Activated CD4-positive, alpha-beta T cell treated with anti-CD3 and anti-CD28 coated beads, Interleukin-2, amount 50 U/mL, for 16 hours (primary cell): ENCODE data around the gene GPSM3.
"Not testable (repeated sequence)": the region's sequence is repeated elsewhere in the genome, so short reads cannot be mapped to it uniquely, and the experiment has no call there.

Experiments
- DNase-seq: peaks from one replicate; pipeline ENCODE4 v3.0.0-alpha.2; 2020

Gene GPSM3

GRCh38 chr6:32192608-32193039 lies at the start of gene GPSM3:
Gene GPSM3 (minus strand): TSS chr6:32192643. CDS start chr6:32192513, 130 bp downstream.
- DNase-seq: peak; percentile 72

- peak; percentile 5 for DNase-seq
Observed at GRCh38 chr6:32240686-32241085, 48.2 kb upstream of the GPSM3 start.

- DNase-seq: no peak
Observed at GRCh38 chr6:32239462-32239861, 47.0 kb upstream of the GPSM3 start.

- no peak for DNase-seq
Observed at GRCh38 chr6:32234934-32235333, 42.5 kb upstream of the GPSM3 start.

- no peak for DNase-seq
Observed at GRCh38 chr6:32226434-32226833, 34.0 kb upstream of the GPSM3 start.

GRCh38 chr6:32224696-32225095 lies 32.3 kb upstream of the GPSM3 start:
- no peak for DNase-seq

GRCh38 chr6:32223258-32224235 lies 31.1 kb upstream of the GPSM3 start, which contains the start of gene NOTCH4:
Gene NOTCH4 (minus strand): TSS chr6:32224067. CDS start chr6:32223928, 139 bp downstream.
- no peak for DNase-seq

- no peak for DNase-seq
Observed at GRCh38 chr6:32222333-32223230, 30.1 kb upstream of the GPSM3 start.

GRCh38 chr6:32220021-32220420 lies 27.6 kb upstream of the GPSM3 start:
- DNase-seq: no peak

GRCh38 chr6:32218167-32218566 lies 25.7 kb upstream of the GPSM3 start:
- DNase-seq: no peak

- DNase-seq: no peak
Observed at GRCh38 chr6:32216998-32217397, 24.6 kb upstream of the GPSM3 start.

- DNase-seq: no peak
Observed at GRCh38 chr6:32216285-32216684, 23.8 kb upstream of the GPSM3 start.

- no peak for DNase-seq
Observed at GRCh38 chr6:32215617-32216016, 23.2 kb upstream of the GPSM3 start.

GRCh38 chr6:32214126-32214525 lies 21.7 kb upstream of the GPSM3 start:
- DNase-seq: no peak

GRCh38 chr6:32213649-32214048 lies 21.2 kb upstream of the GPSM3 start:
- DNase-seq: no peak

GRCh38 chr6:32212076-32212760 lies 19.8 kb upstream of the GPSM3 start:
- no peak for DNase-seq

- not testable (repeated sequence) for DNase-seq
Observed at GRCh38 chr6:32211432-32211831, 19.0 kb upstream of the GPSM3 start.

GRCh38 chr6:32210191-32210601 lies 17.8 kb upstream of the GPSM3 start:
- no peak for DNase-seq

- DNase-seq: no peak
Observed at GRCh38 chr6:32208996-32209395, 16.6 kb upstream of the GPSM3 start.

- DNase-seq: no peak
Observed at GRCh38 chr6:32204268-32204715, 11.8 kb upstream of the GPSM3 start.

GRCh38 chr6:32203426-32204267 lies 11.2 kb upstream of the GPSM3 start:
- no peak for DNase-seq

GRCh38 chr6:32202186-32202585 lies 9.7 kb upstream of the GPSM3 start:
- no peak for DNase-seq
